Measurements from ENCODE around the gene DDX24.

DNA sequence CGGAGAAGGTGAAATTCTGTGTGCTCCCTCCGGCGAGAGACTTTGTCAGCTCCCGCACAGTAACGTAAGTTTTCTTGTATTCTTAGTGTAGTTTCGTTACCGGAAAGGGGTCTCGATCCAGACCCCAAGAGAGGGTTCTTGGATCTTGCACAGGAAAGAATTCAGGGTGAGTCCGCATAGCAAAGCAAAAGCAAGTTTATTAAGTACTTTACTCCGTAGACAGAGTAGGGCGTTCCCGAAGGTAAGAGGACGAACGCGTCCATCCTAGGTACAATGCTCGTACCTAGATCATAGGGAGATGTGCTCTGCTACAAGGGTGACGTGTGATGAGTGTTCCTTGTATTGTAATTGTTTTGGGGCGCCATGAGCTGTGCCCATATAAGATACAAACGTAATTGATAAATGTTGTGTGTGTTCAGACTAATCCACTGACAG is 401 bp upstream of the DDX24 start:
- TF ChIP-seq EP300 (IDR thresholded peaks at IDR 0.05) = no peak
- TF ChIP-seq, protein P1, sequence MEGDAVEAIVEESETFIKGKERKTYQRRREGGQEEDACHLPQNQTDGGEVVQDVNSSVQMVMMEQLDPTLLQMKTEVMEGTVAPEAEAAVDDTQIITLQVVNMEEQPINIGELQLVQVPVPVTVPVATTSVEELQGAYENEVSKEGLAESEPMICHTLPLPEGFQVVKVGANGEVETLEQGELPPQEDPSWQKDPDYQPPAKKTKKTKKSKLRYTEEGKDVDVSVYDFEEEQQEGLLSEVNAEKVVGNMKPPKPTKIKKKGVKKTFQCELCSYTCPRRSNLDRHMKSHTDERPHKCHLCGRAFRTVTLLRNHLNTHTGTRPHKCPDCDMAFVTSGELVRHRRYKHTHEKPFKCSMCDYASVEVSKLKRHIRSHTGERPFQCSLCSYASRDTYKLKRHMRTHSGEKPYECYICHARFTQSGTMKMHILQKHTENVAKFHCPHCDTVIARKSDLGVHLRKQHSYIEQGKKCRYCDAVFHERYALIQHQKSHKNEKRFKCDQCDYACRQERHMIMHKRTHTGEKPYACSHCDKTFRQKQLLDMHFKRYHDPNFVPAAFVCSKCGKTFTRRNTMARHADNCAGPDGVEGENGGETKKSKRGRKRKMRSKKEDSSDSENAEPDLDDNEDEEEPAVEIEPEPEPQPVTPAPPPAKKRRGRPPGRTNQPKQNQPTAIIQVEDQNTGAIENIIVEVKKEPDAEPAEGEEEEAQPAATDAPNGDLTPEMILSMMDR (IDR thresholded peaks at IDR 0.05) = no peak

All from sigmoid colon (tissue), 4 donors.